H54 (cell line): ENCODE results near the gene CKMT2.
A peak's percentile ranks its signal among the peaks of the same experiment; 100 is the strongest.

Source experiments
- DNase-seq: peaks from one replicate; pipeline ENCODE4 v3.0.0; 2011; ENCODE audit warnings: low spot score, mixed read lengths; ENCODE audit not compliant: insufficient read length
- FAIRE-seq: peaks from 3 replicates; lab custom pipeline; 2011; peaks lifted over from hg19 to GRCh38; lab: Jason Lieb, UNC
- POLR2A ChIP-seq: IDR thresholded peaks from 2 replicates; pipeline ENCODE4 v1.6.1; 2011; ENCODE audit warnings: low read depth, mild to moderate bottlenecking, low read length

The CKMT2 gene

GRCh38 chr5:81205058-81205457 is 28.1 kb upstream of the CKMT2 start:
- TF ChIP-seq POLR2A = no peak
- FAIRE-seq (no peak), DNase-seq (no peak)

- FAIRE-seq (no peak), DNase-seq (no peak)
- no peak for TF ChIP-seq POLR2A
These were observed 26.1 kb upstream of the CKMT2 start for GRCh38 chr5:81207009-81207408.

GRCh38 chr5:81208904-81209303 is 24.2 kb upstream of the CKMT2 start:
- DNase-seq (peak; percentile 33), FAIRE-seq (no peak)
- no peak for TF ChIP-seq POLR2A

DNA sequence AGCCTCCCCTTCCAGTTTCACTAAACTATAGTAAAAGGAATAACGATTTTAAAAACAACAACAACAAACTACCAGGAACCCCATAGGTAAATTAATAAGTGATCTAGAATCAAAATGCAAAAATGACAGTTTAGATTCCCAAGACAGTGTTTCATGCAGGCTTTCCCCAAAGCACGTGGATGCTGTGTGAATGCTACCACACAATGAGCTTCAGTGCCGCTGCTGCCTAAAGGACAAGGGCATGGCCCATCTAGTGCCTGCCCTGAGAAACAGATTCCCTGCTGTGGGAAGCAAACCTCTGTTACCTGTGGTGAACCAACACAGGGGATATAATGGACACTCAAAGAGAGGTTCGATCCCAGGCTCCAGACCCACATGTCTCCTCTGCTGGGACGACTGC is 23.7 kb upstream of the CKMT2 start:
- no peak for FAIRE-seq
- DNase-seq = no peak
- no peak for TF ChIP-seq POLR2A

- no peak for DNase-seq
These were observed 23.1 kb upstream of the CKMT2 start for GRCh38 chr5:81209869-81210493.

DNA sequence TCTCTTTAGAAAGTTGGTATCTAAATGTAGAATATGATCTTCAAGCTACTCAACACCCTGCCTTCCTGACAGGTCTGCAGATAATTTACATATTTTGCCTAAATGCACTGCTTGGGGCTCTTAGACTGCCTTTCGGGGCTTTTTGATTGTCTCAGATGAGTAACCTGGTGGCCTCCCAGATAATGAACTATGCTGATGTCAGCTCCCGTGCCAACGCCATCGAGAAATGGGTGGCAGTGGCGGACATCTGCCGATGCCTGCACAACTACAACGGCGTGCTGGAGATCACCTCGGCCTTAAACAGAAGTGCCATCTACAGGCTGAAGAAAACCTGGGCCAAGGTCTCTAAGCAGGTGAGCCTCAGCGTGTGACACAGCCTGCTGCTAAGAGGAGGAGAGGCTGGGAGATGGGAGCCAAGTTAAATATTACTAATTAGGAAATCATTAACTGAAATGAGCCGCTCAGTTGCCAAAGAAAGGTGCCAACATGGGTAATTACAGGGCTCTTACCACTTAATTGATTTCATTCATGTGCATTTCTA is 20.8 kb upstream of the CKMT2 start:
- DNase-seq (no peak), FAIRE-seq (no peak)
- TF ChIP-seq POLR2A = no peak

More at GRCh38 chr5:81209869-81210493, 23.1 kb upstream of the CKMT2 start:
- no peak for TF ChIP-seq POLR2A
- no peak for FAIRE-seq

DNA sequence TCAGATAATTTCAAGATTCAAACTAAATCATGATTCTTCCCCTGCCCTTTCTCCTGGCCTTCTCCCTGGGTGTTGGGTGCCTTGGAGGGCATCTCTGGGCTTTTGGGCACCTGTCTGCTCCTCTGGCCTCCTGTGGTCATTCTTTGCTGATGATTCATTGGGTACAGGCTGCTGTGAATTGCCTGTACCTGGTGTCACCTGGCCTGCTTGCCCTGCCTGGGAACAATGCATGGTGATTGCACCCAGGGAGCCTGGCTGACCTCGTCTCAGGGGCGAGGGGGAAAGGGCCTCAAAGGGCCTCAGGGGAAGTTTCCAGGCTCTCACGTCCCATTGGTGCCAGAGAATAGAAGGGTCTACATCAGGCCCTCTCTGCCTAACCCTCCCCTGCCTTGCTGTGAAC is 20.1 kb upstream of the CKMT2 start:
- DNase-seq = no peak
- no peak for TF ChIP-seq POLR2A
- no peak for FAIRE-seq

GRCh38 chr5:81214848-81215247 is 18.3 kb upstream of the CKMT2 start:
- FAIRE-seq (no peak), DNase-seq (no peak)
- TF ChIP-seq POLR2A = no peak

- FAIRE-seq (no peak), DNase-seq (no peak)
- no peak for TF ChIP-seq POLR2A
These were observed 17.0 kb upstream of the CKMT2 start for GRCh38 chr5:81216152-81216551.

- FAIRE-seq = no peak
- no peak for DNase-seq
- TF ChIP-seq POLR2A = no peak
These were observed 13.7 kb upstream of the CKMT2 start for GRCh38 chr5:81219389-81219788.

- no peak for FAIRE-seq
- TF ChIP-seq POLR2A = no peak
- DNase-seq = no peak
These were observed 10.8 kb upstream of the CKMT2 start for GRCh38 chr5:81222285-81222684.

DNA sequence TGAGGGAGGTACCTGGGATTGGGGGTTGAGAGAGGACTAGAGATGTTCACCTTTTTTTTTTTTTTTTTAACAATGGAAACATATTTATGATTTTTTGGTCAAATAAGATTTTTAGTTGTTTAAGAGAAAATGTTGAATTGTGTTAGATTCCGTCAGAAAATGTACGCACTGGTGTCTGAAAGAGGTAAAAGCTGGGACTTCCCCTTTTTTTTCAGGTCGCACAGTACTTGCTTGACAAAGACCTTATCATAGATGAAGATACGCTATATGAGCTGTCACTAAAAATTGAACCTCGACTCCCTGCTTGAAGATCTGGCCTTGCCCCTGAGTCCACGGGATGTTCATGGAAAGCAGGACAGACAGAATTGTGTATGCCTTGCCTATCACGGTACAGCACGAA is 7.7 kb upstream of the CKMT2 start:
- DNase-seq (no peak), FAIRE-seq (no peak)
- no peak for TF ChIP-seq POLR2A

- no peak for TF ChIP-seq POLR2A
- DNase-seq = no peak
- no peak for FAIRE-seq
These were observed 6.8 kb upstream of the CKMT2 start for GRCh38 chr5:81226286-81226685.

DNA sequence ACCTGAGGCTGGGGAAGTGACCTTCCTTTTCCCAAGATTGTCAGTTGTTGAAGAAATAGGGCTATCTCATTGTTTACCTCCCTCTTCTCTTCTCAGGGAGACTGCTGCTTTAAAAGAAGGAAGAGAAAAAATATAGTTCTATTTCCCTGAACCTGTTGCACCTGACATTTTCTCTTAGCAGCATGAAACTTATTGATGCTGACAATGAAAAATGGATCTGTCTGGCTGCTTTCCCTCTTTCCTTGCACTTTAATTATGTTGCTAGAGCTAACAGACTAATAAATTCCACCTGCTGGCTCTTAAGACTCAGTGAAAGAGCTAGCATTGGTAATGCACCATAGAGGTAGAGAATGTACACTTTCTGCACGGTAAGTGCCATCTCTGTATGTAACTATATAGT is 6.2 kb upstream of the CKMT2 start:
- DNase-seq = no peak
- TF ChIP-seq POLR2A = no peak

GRCh38 chr5:81228084-81228483 is 5.0 kb upstream of the CKMT2 start:
- no peak for TF ChIP-seq POLR2A
- FAIRE-seq (no peak), DNase-seq (no peak)

More for the DNA sequence above, 6.2 kb upstream of the CKMT2 start:
- FAIRE-seq = no peak

- TF ChIP-seq POLR2A = no peak
- no peak for DNase-seq
- no peak for FAIRE-seq
These were observed 2.7 kb upstream of the CKMT2 start for GRCh38 chr5:81230416-81230815.
